Measurements from ENCODE around the gene MRPS6.

DNA sequence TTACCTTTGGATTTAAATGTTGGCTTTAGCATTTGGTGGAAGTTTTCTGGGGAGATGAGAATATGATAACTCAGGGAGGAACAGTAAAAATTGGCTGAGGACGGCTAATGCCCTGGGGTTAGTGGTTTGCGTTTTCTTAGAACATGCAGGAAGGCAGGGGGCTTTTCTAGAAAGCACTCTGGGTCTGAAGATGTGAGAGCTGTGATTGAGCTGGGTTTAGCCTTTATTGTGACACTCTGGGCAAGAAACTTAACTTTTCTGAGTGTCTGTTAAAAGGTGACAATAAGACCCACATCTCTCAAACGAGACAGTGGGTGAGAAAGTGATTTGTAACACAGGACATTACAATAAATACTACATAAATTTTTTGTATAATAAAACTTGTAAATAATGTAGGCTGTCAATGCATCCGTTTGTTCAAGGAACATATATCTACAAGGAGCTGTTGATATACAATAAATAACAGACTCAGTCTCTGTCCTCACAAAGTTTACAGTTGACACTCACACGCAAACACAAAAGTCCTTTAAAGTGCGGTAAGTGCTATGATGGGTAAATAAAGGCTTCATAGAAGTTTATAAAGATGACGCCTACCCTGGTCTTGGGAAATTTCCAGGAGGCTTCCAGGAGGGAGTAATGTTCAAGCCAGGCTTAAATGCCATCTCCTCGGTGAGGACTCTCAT, 49.5 kb upstream of the MRPS6 start:
- TF ChIP-seq, protein P1, sequence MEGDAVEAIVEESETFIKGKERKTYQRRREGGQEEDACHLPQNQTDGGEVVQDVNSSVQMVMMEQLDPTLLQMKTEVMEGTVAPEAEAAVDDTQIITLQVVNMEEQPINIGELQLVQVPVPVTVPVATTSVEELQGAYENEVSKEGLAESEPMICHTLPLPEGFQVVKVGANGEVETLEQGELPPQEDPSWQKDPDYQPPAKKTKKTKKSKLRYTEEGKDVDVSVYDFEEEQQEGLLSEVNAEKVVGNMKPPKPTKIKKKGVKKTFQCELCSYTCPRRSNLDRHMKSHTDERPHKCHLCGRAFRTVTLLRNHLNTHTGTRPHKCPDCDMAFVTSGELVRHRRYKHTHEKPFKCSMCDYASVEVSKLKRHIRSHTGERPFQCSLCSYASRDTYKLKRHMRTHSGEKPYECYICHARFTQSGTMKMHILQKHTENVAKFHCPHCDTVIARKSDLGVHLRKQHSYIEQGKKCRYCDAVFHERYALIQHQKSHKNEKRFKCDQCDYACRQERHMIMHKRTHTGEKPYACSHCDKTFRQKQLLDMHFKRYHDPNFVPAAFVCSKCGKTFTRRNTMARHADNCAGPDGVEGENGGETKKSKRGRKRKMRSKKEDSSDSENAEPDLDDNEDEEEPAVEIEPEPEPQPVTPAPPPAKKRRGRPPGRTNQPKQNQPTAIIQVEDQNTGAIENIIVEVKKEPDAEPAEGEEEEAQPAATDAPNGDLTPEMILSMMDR (IDR thresholded peaks at IDR 0.05; ENCODE audit: low read depth, low read length) = no peak
- no peak for TF ChIP-seq EZH2phosphoT487 (IDR thresholded peaks at IDR 0.05; ENCODE audit: low read depth)
